AG04450 (cell line): ENCODE data around the gene OOSP4B. TPM values are rescaled to one million over a fixed set of nuclear protein-coding genes. Genes with fewer than 3 reads are reported as not detected.
"Not testable (repeated sequence)": the region's sequence is repeated elsewhere in the genome, so short reads cannot be mapped to it uniquely, and the experiment has no call there.

ENCODE experiments used
- CTCF ChIA-PET: fragments of 300-600, 350-600 bp; formaldehyde crosslinking; extraction: SDS; loops from one replicate; lab custom pipeline; 2022; ENCODE audit warnings: antibody characterized with exemption, inconsistent platforms; lab: Charles Lee
- POLR2A ChIA-PET: fragments of 350-600 bp; formaldehyde crosslinking; extraction: SDS; loops from one replicate; lab custom pipeline; 2021; ENCODE audit warnings: antibody characterized with exemption, inconsistent platforms; lab: Yijun Ruan, JAX
- DNase-seq: peaks from one replicate; pipeline ENCODE4 v3.0.0-alpha.2; 2011; ENCODE audit warnings: low read depth, low spot score
- H3K27ac ChIP-seq: one replicate; pipeline ENCODE4 v1.5.1; 2012; ENCODE audit warnings: low read depth, low read length, control low read depth
- H3K27me3 ChIP-seq: one replicate; pipeline ENCODE4 v1.6.0; 2012; ENCODE audit warnings: low read length; ENCODE audit not compliant: control insufficient read depth, insufficient read depth
- H3K4me3 ChIP-seq: 2 replicates; pipeline ENCODE4 v1.5.1; 2011; ENCODE audit warnings: mild to moderate bottlenecking, low read depth, low read length, control low read depth
- H3K9me3 ChIP-seq: 2 replicates; pipeline ENCODE4 v1.5.1; 2012; ENCODE audit warnings: low read length; ENCODE audit not compliant: control insufficient read depth, insufficient read depth
- CTCF ChIP-seq: IDR thresholded peaks from 2 replicates; pipeline ENCODE4 v1.5.1; 2011; ENCODE audit warnings: low read depth, low read length, control low read depth, inconsistent platforms
- polyA plus RNA-seq: library from polyadenylated mRNA; depleted of rRNA; stranded (reverse); fragments of >200 nt; gene quantifications from 2 replicates; pipeline ENCODE4 v1.2.3, GENCODE V29; 2011

OOSP4B gene
- polyA plus RNA-seq, 1 experiment, result not detected

- no peak for TF ChIP-seq CTCF
- Histone ChIP-seq H3K9me3 (peaks cover 6% of the 10 kb centered on the region; the same call in 1 of the 2 replicates), H3K27me3 (no peaks in the 10 kb centered on the region), H3K27ac (no peak overlapping the region), H3K4me3 (no peak overlapping the region)
- ChIA-PET POLR2A (no interaction called here), CTCF (no interaction called here)
- DNase-seq, result no peak
Observed at GRCh38 chr11:59999691-60000090, 17.3 kb upstream of the OOSP4B start.

- TF ChIP-seq CTCF, result no peak
- Histone ChIP-seq H3K9me3 (peaks cover 6% of the 10 kb centered on the region; the same call in 1 of the 2 replicates), H3K4me3 (no peak overlapping the region), H3K27ac (no peak overlapping the region), H3K27me3 (no peaks in the 10 kb centered on the region)
- no peak for DNase-seq
- ChIA-PET CTCF (no interaction called here), POLR2A (no interaction called here)
Observed at GRCh38 chr11:60003729-60004128, 13.3 kb upstream of the OOSP4B start.

GRCh38 chr11:60005360-60005759 lies 11.6 kb upstream of the OOSP4B start:
- Histone ChIP-seq H3K27me3 (no peaks in the 10 kb centered on the region), H3K9me3 (peaks cover 6% of the 10 kb centered on the region; the same call in 1 of the 2 replicates), H3K27ac (no peak overlapping the region), H3K4me3 (no peak overlapping the region)
- DNase-seq, result no peak
- no peak for TF ChIP-seq CTCF
- ChIA-PET POLR2A (no interaction called here), CTCF (no interaction called here)

GRCh38 chr11:60018058-60018457 lies 1.1 kb downstream of the OOSP4B start:
- TF ChIP-seq CTCF, result no peak
- peaks cover 9% of the 10 kb centered on the region for H3K9me3 ChIP-seq
- CTCF ChIA-PET, result no interaction called here

GRCh38 chr11:60020376-60020775 lies 3.4 kb downstream of the OOSP4B start:
- CTCF ChIA-PET, result not testable (repeated sequence)

More at GRCh38 chr11:60018058-60018457, 1.1 kb downstream of the OOSP4B start:
- POLR2A ChIA-PET, result no interaction called here
- no peak for DNase-seq
- Histone ChIP-seq H3K27ac (no peak overlapping the region), H3K27me3 (no peaks in the 10 kb centered on the region), H3K4me3 (no peak overlapping the region)

More at GRCh38 chr11:60020376-60020775, 3.4 kb downstream of the OOSP4B start:
- POLR2A ChIA-PET, H3K4me3 ChIP-seq, H3K27ac ChIP-seq, H3K27me3 ChIP-seq, DNase-seq: not testable (repeated sequence)
- H3K9me3 ChIP-seq, result peaks cover 12% of the 10 kb centered on the region
